Measurements from ENCODE around the gene PITHD1.
"Not testable (repeated sequence)": the region's sequence is repeated elsewhere in the genome, so short reads cannot be mapped to it uniquely, and the experiment has no call there.

PITHD1 gene

DNA sequence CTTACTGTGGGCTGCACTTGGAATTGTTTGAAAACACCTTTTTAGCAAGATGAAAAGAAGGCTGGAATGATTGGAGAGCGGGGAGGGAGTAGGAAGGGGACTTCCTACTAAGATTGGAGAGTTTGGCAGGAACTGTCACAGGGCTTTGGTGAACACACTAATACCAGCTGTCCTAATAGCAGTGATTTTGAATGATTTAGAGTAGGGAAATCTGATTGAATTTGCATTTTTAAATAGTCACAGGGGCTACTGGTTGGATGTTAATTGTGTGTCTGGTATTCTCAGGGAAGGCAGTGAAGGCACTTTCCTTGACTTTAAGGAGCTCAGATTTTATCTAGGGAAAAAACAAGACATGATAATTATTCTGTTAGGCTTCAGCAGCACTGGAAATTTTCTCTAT, 49.5 kb downstream of the PITHD1 start:
- DNase-seq = no peak

DNA sequence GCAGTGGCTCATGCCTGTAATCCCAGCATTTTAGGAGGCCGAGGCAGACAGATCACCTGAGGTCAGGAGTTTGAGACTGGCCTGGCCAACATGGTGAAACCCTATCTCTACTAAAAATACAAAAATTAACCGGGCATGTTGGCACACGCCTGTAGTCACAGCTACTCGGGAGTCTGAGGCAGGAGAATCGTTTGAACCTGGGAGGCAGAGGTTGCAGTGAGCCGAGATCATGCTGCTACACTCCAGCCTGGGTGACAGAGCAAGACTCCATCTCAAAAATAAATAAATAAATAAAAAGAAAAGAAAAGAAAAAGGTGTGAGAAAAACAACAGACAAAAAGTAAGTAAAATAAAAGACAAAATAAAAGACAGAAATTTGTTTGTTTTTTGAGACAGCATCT, 55.9 kb downstream of the PITHD1 start:
- not testable (repeated sequence) for DNase-seq

DNA sequence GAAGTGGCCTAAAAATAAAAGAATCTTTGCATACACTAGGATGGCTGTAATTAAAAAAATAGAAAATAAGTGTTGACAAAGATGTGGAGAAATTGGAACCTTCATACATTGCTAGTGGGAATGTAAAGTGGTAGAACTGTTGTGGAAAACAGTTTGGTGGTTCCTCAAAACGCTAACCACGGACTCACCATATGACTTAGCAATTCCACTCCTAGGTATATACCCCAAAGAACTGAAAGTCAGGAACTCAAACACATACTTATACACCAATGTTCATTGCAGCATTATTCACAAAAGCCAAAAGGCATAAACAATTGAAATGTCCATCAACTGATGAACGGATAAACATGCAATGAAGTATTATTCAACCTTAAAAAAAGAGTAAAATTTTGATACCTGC, 57.8 kb downstream of the PITHD1 start:
- no peak for DNase-seq
